ENCODE data around the gene BABAM2.

DNA sequence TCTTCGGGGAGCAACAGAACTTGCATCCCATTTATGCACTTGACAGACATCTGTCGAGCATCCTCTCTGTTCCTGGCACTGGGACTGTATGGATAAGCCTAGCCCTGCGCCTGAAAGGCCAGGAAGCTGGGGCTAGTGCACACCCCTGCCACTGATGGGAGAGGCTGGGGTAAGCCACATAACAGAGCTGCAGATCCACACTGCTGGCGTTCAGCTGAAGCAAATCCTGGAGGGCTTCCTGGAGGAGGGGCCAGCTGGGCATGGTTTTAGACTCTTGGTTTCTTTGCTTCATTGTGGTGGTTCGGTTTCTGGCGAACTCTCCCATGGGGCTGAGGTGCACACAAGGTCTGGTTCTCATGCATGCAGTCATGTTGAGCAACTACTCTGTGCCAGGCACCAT, 456.7 kb downstream of the BABAM2 start:
- TF ChIP-seq, protein P1, sequence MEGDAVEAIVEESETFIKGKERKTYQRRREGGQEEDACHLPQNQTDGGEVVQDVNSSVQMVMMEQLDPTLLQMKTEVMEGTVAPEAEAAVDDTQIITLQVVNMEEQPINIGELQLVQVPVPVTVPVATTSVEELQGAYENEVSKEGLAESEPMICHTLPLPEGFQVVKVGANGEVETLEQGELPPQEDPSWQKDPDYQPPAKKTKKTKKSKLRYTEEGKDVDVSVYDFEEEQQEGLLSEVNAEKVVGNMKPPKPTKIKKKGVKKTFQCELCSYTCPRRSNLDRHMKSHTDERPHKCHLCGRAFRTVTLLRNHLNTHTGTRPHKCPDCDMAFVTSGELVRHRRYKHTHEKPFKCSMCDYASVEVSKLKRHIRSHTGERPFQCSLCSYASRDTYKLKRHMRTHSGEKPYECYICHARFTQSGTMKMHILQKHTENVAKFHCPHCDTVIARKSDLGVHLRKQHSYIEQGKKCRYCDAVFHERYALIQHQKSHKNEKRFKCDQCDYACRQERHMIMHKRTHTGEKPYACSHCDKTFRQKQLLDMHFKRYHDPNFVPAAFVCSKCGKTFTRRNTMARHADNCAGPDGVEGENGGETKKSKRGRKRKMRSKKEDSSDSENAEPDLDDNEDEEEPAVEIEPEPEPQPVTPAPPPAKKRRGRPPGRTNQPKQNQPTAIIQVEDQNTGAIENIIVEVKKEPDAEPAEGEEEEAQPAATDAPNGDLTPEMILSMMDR (IDR thresholded peaks at IDR 0.05; ENCODE audit: low read length) = no peak
- TF ChIP-seq EZH2phosphoT487 (IDR thresholded peaks at IDR 0.05; ENCODE audit: low read length) (no peak), EZH2 (optimal IDR thresholded peaks at IDR 0.05; ENCODE audit: low read depth, low read length) (no peak)
